HL-60/S4 (cell line): ENCODE results near the gene ADAMTS5.

Experiments
- in situ Hi-C: fragments of 300-500 bp; cut with MboI; formaldehyde crosslinking; loops from 2 replicates; pipeline ENCODE4 v1.14.3; 2022; ENCODE audit warnings: low sequenced_read_pairs

The ADAMTS5 gene

DNA sequence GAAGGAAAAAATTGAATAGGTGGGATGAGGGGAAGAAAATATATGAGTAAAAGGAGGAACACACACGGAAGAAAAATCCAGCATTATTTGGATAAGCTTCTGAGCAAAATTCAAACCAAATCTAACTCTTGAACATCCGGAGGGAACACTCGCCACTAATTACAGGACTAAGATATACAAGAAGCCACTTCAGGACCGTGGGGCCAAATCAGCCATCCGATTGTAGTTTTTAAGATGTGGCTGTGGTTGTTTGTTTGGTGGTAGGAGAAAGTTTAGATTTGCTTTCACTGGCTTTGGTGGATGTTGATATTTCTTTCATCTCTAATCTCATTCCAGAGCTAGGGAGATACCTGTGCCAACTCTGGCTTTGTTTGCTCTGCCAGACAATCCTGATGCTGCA lies 78.0 kb downstream of the ADAMTS5 start:
- in situ Hi-C loops, result no loop called here

DNA sequence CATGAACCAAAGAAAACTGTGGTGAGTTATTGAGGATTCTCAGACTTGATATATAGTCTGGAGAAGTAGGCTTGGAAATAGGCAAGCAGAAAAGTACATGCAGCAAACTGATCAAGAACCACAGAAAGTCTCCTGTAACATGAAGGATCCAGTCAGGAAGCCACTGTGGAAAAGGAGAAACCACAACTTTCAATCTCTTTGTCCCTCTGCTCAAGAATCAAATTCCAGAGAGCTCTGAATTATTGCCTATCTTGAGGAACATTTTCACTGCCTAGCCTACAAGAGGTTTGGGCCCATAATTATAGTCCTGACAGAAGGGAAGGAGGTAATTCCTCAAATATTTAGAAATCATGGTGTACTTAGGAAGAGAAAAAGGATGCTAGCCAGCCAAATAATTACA lies 78.6 kb downstream of the ADAMTS5 start:
- in situ Hi-C loops, result no loop called here

DNA sequence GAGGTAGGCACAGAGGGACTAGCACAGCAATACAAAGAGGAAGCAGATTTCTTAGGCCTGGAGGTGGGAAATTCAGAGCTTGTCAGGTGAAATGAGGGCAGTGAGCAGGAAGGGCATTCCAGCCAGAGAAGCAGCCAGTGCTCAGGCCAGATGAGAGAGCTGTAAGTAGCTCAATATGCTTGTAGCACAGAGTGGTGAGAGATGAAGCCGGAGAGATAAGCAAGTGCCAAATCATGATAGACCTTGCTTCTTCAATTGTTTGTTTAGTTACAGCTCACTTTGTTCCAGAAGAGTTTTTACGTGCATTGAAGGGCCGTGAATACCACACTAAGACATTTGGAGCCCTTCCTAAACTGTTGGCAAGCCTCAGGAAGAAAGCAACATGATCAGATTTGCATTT lies 79.6 kb downstream of the ADAMTS5 start:
- in situ Hi-C loops, result no loop called here

DNA sequence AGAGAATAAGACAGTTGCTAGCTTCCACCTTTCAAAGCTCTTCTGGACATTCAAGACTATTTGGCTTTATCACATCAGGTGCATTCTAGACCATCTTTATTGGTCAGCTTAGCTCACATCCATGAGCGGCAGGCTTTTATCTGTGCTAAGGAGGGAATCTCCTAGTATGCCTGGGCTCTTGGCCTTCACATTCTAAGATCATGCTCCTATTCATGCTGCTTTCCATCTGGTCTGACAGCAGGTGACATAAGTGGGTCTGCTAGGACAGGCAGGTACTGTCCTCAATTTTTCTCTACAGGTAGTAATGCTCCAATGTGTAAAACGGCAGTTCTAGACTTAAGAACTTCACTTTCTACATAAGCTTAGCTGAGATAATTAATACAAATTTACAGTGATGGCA lies 82.5 kb downstream of the ADAMTS5 start:
- in situ Hi-C loops, result no loop called here

DNA sequence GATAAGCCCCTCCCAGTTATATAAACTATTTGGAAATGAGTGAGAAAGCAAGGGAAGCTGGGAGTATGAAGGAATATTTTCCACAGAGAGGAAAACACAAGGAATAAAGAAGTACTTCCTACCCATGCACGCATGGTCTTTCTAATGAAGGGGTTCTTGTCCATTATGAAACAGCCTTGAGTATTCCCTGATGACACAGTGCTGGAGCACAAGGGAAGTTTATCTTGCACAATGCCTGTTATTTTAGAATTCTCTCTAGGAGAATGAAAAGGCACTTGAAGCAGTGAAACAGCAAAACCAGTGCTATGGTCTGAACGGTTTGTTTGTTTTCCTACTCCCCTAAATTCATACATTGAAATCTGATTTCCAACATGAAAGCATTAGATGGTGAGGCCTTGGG lies 83.1 kb downstream of the ADAMTS5 start:
- in situ Hi-C loops, result no loop called here

DNA sequence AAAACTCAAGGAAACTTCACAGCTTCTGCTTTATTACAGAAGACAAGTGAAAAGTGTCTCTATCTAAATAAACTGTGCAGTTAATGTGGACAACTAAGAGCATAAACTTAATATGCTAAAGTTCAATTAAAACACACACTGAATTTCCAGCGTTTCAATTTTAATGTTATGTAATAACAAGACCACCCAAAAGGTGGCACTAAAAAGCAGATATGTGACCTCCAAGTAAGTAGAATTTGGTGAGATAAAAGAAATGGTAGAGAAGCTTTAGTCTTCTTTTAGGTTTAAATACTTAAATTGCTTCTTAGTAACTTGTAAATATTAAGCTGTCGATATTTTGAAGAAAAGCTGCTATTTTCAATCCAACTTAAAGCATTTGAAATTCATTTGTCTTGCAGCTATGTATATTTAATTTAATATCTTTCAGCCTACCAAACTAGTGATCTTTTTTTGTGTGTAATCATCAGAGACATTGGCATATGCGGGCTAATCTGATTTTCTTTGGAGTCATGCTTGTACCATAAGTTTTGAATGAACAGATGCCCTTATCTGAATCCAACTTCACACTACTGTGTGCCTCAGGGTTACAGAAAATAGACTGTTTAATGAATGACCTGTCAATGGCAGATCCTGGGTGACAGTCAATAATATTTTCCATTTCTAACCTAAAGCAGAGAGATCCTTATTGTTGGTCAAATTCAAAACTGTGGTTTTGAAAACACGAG lies 85.2 kb downstream of the ADAMTS5 start:
- in situ Hi-C loops, result no loop called here

DNA sequence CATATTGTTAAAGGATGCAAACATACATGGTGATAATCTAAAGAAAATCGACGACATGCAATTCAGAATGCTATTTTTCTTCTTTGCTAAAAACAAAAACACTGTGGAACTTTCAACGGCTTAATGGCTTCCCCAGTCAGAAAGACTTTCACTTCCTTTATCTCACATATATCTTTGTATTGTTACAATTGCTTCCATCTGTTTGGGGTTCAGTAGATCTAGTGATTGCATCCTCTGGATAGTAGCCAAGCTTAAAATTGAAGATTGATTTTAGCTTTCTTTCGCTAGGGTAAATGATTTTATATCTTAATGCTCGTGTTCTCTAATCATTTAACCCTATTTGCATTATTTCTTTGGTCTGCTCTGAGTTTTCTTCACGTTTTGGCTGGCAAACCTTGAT lies 89.9 kb downstream of the ADAMTS5 start:
- in situ Hi-C loops, result no loop called here

DNA sequence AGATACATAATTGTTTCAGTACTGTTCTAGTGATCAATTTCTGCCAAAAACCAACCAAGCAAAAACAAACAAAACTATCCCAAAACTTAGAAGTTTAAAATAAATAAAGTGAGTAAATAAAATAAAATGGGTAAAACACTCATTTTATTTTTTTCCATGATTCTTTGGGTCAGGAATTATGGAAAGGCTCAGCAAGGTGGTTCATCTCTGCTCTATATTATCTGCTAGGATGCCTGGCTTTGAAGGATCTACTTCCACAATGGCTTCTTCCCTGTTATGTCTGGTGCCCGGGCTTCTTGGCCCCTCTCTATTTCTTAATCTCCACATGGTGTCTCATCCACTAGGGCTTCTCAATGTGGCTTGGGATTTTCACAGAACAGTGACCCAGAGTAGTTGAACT lies 92.5 kb downstream of the ADAMTS5 start:
- in situ Hi-C loops, result no loop called here
